ENCODE results near the gene MZB1.

GRCh38 chr5:139419226-139420192 lies 29.8 kb upstream of the MZB1 start:
- no peak for TF ChIP-seq CTCF (conservative IDR thresholded peaks at IDR 0.05 in 1 of 2, IDR thresholded peaks at IDR 0.05 in 1 of 2; ENCODE audit: low read depth in 1 of 2, low read length in 2 of 2)
- no peak for TF ChIP-seq EZH2 (IDR thresholded peaks at IDR 0.05; ENCODE audit: low read length, missing control alignments)

Measured in fibroblast of lung (primary cell).